ENCODE data around the gene C15orf62.

Gene C15orf62

GRCh38 chr15:40767838-40768500, 1.8 kb upstream of the C15orf62 start:
- Histone ChIP-seq H2BK12ac (ENCODE audit: low read length) (no peak overlapping the region), H4K8ac (ENCODE audit: low read depth, low read length) (no peak overlapping the region), H3K23ac (ENCODE audit: low read length) (no peak overlapping the region), H3K9ac (ENCODE audit: low read length) (no peak overlapping the region), H2AK5ac (ENCODE audit: low read length) (no peak overlapping the region), H2BK120ac (ENCODE audit: insufficient read depth, low read length, poor library complexity) (no peak overlapping the region), H3K14ac (ENCODE audit: low read length) (no peak overlapping the region), H2AFZ (ENCODE audit: insufficient read depth, low read length, poor library complexity) (no peak overlapping the region), H3K79me2 (ENCODE audit: control insufficient read depth, insufficient read depth, low read length, poor library complexity) (no peaks in the 10 kb centered on the region), H3K9me3 (ENCODE audit: insufficient read depth, low read depth, low read length) (peaks cover 2% of the 10 kb centered on the region), H2BK5ac (ENCODE audit: low read depth, low read length, poor library complexity) (no peak overlapping the region), H3K18ac (ENCODE audit: low read length) (no peak overlapping the region), H4K91ac (ENCODE audit: low read depth, low read length) (no peak overlapping the region), H3K4me1 (ENCODE audit: control insufficient read depth in 1 of 2, insufficient read depth in 2 of 2, low read length in 2 of 2) (peaks cover 18 to 19% of the 10 kb centered on the region in 2 experiments), H3K79me1 (ENCODE audit: low read length) (peaks cover 11% of the 10 kb centered on the region), H3K36me3 (ENCODE audit: control insufficient read depth in 1 of 2, insufficient read depth in 2 of 2, low read length in 2 of 2) (peaks cover 27 to 33% of the 10 kb centered on the region in 2 experiments), H3K4me2 (ENCODE audit: low read length) (no peak overlapping the region), H3K4me3 (ENCODE audit: low read depth, low read length) (no peak overlapping the region), H3K27ac (ENCODE audit: low read depth, low read length) (no peak overlapping the region), H4K12ac (ENCODE audit: low read depth, low read length) (no peak overlapping the region), H3K4ac (ENCODE audit: low read depth, low read length) (no peak overlapping the region), H3K27me3 (ENCODE audit: insufficient read depth, low read length) (no peaks in the 10 kb centered on the region)
- no CpG with 5 or more reads among the region's 29 CpGs for WGBS (ENCODE audit: extremely low coverage, insufficient coverage, insufficient read length)
- DNase-seq: no peak

GRCh38 chr15:40768521-40769273, 1.1 kb upstream of the C15orf62 start:
- no peak overlapping the region for H2BK120ac ChIP-seq (ENCODE audit: insufficient read depth, low read length, poor library complexity)
- H3K23ac ChIP-seq (ENCODE audit: low read length): no peak overlapping the region
- H4K12ac ChIP-seq (ENCODE audit: low read depth, low read length): no peak overlapping the region
- H3K9ac ChIP-seq (ENCODE audit: low read length): no peak overlapping the region
- no peak overlapping the region for H3K18ac ChIP-seq (ENCODE audit: low read length)
- no peak overlapping the region for H4K91ac ChIP-seq (ENCODE audit: low read depth, low read length)
- no peak overlapping the region for H2AK5ac ChIP-seq (ENCODE audit: low read length)
- H3K4me2 ChIP-seq (ENCODE audit: low read length): no peak overlapping the region
- peaks cover 2% of the 10 kb centered on the region for H3K9me3 ChIP-seq (ENCODE audit: insufficient read depth, low read depth, low read length)
- no peak overlapping the region for H2AFZ ChIP-seq (ENCODE audit: insufficient read depth, low read length, poor library complexity)
- no peak overlapping the region for H2BK5ac ChIP-seq (ENCODE audit: low read depth, low read length, poor library complexity)
- H3K79me2 ChIP-seq (ENCODE audit: control insufficient read depth, insufficient read depth, low read length, poor library complexity): no peaks in the 10 kb centered on the region
- no peaks in the 10 kb centered on the region for H3K27me3 ChIP-seq (ENCODE audit: insufficient read depth, low read length)
- H3K4me1 ChIP-seq (ENCODE audit: control insufficient read depth in 1 of 2, insufficient read depth in 2 of 2, low read length in 2 of 2): peaks cover 12 to 13% of the 10 kb centered on the region in 2 experiments
- no peak overlapping the region for H4K8ac ChIP-seq (ENCODE audit: low read depth, low read length)
- WGBS (ENCODE audit: extremely low coverage, insufficient coverage, insufficient read length): no CpG with 5 or more reads among the region's 21 CpGs
- DNase-seq: no peak
- no peak overlapping the region for H2BK12ac ChIP-seq (ENCODE audit: low read length)
- H3K4ac ChIP-seq (ENCODE audit: low read depth, low read length): no peak overlapping the region
- H3K14ac ChIP-seq (ENCODE audit: low read length): no peak overlapping the region
- peaks cover 5% of the 10 kb centered on the region for H3K79me1 ChIP-seq (ENCODE audit: low read length)
- H3K4me3 ChIP-seq (ENCODE audit: low read depth, low read length): no peak overlapping the region
- H3K36me3 ChIP-seq (ENCODE audit: control insufficient read depth in 1 of 2, insufficient read depth in 2 of 2, low read length in 2 of 2): peaks cover 34 to 40% of the 10 kb centered on the region in 2 experiments
- H3K27ac ChIP-seq (ENCODE audit: low read depth, low read length): no peak overlapping the region

DNA sequence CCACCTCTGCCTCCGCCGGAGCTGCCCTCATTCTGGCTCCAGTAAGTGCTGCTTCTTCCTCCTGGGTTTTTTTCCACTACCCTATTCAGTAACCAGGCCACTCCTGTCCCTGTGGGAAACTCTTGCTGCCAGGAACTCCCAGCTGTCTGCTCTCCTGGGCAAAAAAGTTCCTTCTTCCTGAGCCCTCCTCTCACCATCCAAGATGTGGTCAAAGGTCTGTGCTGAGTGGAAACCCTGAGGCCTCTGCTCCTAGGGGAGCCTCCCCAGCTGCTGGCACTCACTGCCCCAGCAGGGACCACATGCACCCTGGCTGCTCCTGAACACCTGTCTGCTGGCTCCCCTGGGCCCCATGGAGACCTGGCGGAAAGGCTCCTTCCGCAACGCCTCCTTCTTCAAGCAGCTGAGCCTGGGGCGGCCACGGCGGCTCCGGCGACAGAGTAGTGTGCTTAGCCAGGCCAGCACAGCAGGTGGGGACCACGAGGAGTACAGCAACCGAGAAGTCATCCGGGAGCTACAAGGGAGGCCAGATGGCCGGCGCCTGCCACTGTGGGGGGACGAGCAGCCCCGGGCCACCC, 454 bp downstream of the C15orf62 start:
- H4K12ac ChIP-seq (ENCODE audit: low read depth, low read length): no peak overlapping the region
- H3K79me2 ChIP-seq (ENCODE audit: control insufficient read depth, insufficient read depth, low read length, poor library complexity): no peaks in the 10 kb centered on the region
- DNase-seq: no peak
- H3K4me2 ChIP-seq (ENCODE audit: low read length): no peak overlapping the region
- no peaks in the 10 kb centered on the region for H3K79me1 ChIP-seq (ENCODE audit: low read length)
- no peak overlapping the region for H2AK5ac ChIP-seq (ENCODE audit: low read length)
- peaks cover 6 to 7% of the 10 kb centered on the region in 2 experiments for H3K4me1 ChIP-seq (ENCODE audit: control insufficient read depth in 1 of 2, insufficient read depth in 2 of 2, low read length in 2 of 2)
- no peak overlapping the region for H3K4ac ChIP-seq (ENCODE audit: low read depth, low read length)
- H3K9me3 ChIP-seq (ENCODE audit: insufficient read depth, low read depth, low read length): no peaks in the 10 kb centered on the region
- H4K8ac ChIP-seq (ENCODE audit: low read depth, low read length): no peak overlapping the region
- no peak overlapping the region for H2BK5ac ChIP-seq (ENCODE audit: low read depth, low read length, poor library complexity)
- H3K4me3 ChIP-seq (ENCODE audit: low read depth, low read length): no peak overlapping the region
- H2AFZ ChIP-seq (ENCODE audit: insufficient read depth, low read length, poor library complexity): no peak overlapping the region
- H4K91ac ChIP-seq (ENCODE audit: low read depth, low read length): no peak overlapping the region
- H2BK120ac ChIP-seq (ENCODE audit: insufficient read depth, low read length, poor library complexity): no peak overlapping the region
- no peak overlapping the region for H3K27ac ChIP-seq (ENCODE audit: low read depth, low read length)
- H3K27me3 ChIP-seq (ENCODE audit: insufficient read depth, low read length): no peaks in the 10 kb centered on the region
- H3K14ac ChIP-seq (ENCODE audit: low read length): no peak overlapping the region
- no peak overlapping the region for H3K18ac ChIP-seq (ENCODE audit: low read length)
- no peak overlapping the region for H3K9ac ChIP-seq (ENCODE audit: low read length)
- WGBS (ENCODE audit: extremely low coverage, insufficient coverage, insufficient read length): no CpG with 5 or more reads among the region's 17 CpGs
- no peak overlapping the region for H3K23ac ChIP-seq (ENCODE audit: low read length)
- no peak overlapping the region for H2BK12ac ChIP-seq (ENCODE audit: low read length)
- peaks cover 49 to 52% of the 10 kb centered on the region in 2 experiments for H3K36me3 ChIP-seq (ENCODE audit: control insufficient read depth in 1 of 2, insufficient read depth in 2 of 2, low read length in 2 of 2)

- Histone ChIP-seq H3K4me2 (ENCODE audit: low read length) (no peak overlapping the region), H3K9me3 (ENCODE audit: insufficient read depth, low read depth, low read length) (no peaks in the 10 kb centered on the region), H3K9ac (ENCODE audit: low read length) (no peak overlapping the region), H4K8ac (ENCODE audit: low read depth, low read length) (no peak overlapping the region), H2BK120ac (ENCODE audit: insufficient read depth, low read length, poor library complexity) (no peak overlapping the region), H3K79me1 (ENCODE audit: low read length) (no peaks in the 10 kb centered on the region), H3K14ac (ENCODE audit: low read length) (no peak overlapping the region), H3K23ac (ENCODE audit: low read length) (no peak overlapping the region), H2BK5ac (ENCODE audit: low read depth, low read length, poor library complexity) (no peak overlapping the region), H4K91ac (ENCODE audit: low read depth, low read length) (no peak overlapping the region), H3K79me2 (ENCODE audit: control insufficient read depth, insufficient read depth, low read length, poor library complexity) (no peaks in the 10 kb centered on the region), H3K36me3 (ENCODE audit: control insufficient read depth in 1 of 2, insufficient read depth in 2 of 2, low read length in 2 of 2) (peaks cover 59 to 62% of the 10 kb centered on the region in 2 experiments), H2AFZ (ENCODE audit: insufficient read depth, low read length, poor library complexity) (no peak overlapping the region), H3K18ac (ENCODE audit: low read length) (no peak overlapping the region), H4K12ac (ENCODE audit: low read depth, low read length) (no peak overlapping the region), H3K27me3 (ENCODE audit: insufficient read depth, low read length) (no peaks in the 10 kb centered on the region), H3K4me3 (ENCODE audit: low read depth, low read length) (no peak overlapping the region), H3K4me1 (ENCODE audit: control insufficient read depth in 1 of 2, insufficient read depth in 2 of 2, low read length in 2 of 2) (peaks cover 0 to 3% of the 10 kb centered on the region in 2 experiments), H3K27ac (ENCODE audit: low read depth, low read length) (no peak overlapping the region), H2BK12ac (ENCODE audit: low read length) (no peak overlapping the region), H3K4ac (ENCODE audit: low read depth, low read length) (no peak overlapping the region), H2AK5ac (ENCODE audit: low read length) (no peak overlapping the region)
- no CpG with 5 or more reads among the region's 5 CpGs for WGBS (ENCODE audit: extremely low coverage, insufficient coverage, insufficient read length)
- DNase-seq: no peak
Measured at GRCh38 chr15:40771242-40771641, 1.5 kb downstream of the C15orf62 start.

Data from trophoblast cell (in vitro differentiated cells and primary cell).